ENCODE results near the gene ST3GAL3.
A peak's percentile ranks its signal among the peaks of the same experiment; 100 is the strongest.

ST3GAL3 gene

DNA sequence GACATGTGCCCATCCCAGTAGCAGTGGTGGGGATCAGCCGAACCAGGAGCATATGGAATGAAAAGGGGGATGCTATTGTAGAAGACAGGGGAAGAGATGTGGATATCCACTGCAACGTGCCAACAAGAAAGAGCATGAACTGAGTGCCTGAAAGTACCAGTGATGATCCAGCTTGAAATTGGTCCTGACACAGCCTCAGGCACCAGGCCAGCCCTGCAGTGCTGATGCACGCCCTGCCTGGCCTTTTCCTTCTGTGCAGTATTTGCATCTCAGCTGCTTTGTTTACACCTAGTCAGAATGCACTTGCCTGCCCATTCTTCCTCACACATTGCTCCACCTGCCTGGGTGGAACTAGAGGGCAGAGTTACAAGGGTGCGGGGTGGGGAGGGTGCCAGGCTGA lies 176.0 kb downstream of the ST3GAL3 start (continued):
- TF ChIP-seq, protein P1, sequence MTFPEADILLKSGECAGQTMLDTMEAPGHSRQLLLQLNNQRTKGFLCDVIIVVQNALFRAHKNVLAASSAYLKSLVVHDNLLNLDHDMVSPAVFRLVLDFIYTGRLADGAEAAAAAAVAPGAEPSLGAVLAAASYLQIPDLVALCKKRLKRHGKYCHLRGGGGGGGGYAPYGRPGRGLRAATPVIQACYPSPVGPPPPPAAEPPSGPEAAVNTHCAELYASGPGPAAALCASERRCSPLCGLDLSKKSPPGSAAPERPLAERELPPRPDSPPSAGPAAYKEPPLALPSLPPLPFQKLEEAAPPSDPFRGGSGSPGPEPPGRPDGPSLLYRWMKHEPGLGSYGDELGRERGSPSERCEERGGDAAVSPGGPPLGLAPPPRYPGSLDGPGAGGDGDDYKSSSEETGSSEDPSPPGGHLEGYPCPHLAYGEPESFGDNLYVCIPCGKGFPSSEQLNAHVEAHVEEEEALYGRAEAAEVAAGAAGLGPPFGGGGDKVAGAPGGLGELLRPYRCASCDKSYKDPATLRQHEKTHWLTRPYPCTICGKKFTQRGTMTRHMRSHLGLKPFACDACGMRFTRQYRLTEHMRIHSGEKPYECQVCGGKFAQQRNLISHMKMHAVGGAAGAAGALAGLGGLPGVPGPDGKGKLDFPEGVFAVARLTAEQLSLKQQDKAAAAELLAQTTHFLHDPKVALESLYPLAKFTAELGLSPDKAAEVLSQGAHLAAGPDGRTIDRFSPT (tag by site-specific recombination; IDR thresholded peaks at IDR 0.05) = no peak
- peak; percentile 33; the same call in 1 of the 2 replicates for TF ChIP-seq MZF1 (tag by site-specific recombination; IDR thresholded peaks at IDR 0.05; ENCODE audit: borderline replicate concordance)
- no peak; the same call in 1 of the 2 replicates for TF ChIP-seq FEZF1 (tag by site-specific recombination; IDR thresholded peaks at IDR 0.05)
- TF ChIP-seq ZSCAN23 (tag by site-specific recombination; IDR thresholded peaks at IDR 0.05) = no peak
- no peak for TF ChIP-seq ZNF677 (tag by site-specific recombination; IDR thresholded peaks at IDR 0.05)
- TF ChIP-seq MEIS1 (CRISPR knock-in tag; IDR thresholded peaks at IDR 0.05; ENCODE audit: borderline replicate concordance) = no peak
- TF ChIP-seq ZNF621 (tag by site-specific recombination; IDR thresholded peaks at IDR 0.05) = no peak

DNA sequence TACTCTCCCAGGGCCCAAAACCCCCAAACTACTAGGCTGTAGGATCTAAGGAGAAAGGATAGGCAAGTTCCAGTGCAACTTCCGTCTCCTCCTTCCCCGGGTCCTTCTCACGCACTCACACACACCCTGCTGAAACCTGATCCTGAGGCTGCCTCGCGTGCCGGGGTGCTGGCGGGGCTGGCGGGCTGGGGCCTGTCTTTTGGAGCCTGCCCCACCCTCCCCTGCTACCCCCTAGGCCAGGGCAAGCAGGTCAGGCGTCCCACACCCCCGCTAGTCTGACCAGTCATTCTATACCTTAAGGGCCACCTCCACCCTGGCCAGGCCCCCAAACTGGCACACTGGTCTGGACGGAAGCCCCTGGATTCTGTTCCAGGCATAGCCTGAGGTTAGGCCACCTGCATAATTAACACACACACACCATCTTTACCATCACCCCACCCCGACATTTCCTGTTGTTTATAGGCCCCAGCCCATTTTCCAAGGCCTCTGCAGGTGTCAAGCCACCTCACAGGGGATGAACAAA lies 178.0 kb downstream of the ST3GAL3 start:
- CTCF ChIA-PET = interaction anchor here (0.6 to 1.8 kb wide), 2 partner anchors 49 to 53 kb away, joined by 3 to 10 read pairs; no protein-coding TSS in a partner anchor
- no peaks in the 10 kb centered on the region for H3K36me3 ChIP-seq (ENCODE audit: control insufficient read depth in 2 of 2, insufficient read depth in 1 of 2, low read length in 2 of 2)
- no peaks in the 10 kb centered on the region for H3K4me1 ChIP-seq (ENCODE audit: control insufficient read depth, insufficient read depth, low read length)
- no peak overlapping the region for H3K4me3 ChIP-seq (ENCODE audit: low read depth, low read length)
- no peak overlapping the region for H3K27ac ChIP-seq (ENCODE audit: extremely low read depth, low read depth, low read length)
- no peaks in the 10 kb centered on the region for H3K9me3 ChIP-seq (ENCODE audit: control insufficient read depth, insufficient read depth, low read depth, low read length)
- POLR2A ChIA-PET = no interaction called here
- no peak for TF ChIP-seq ZNF366 (tag by site-specific recombination; conservative IDR thresholded peaks at IDR 0.05)
- no peak for TF ChIP-seq ZNF175 (tag by site-specific recombination; IDR thresholded peaks at IDR 0.05)
- TF ChIP-seq ZFHX2 (tag by site-specific recombination; conservative IDR thresholded peaks at IDR 0.05) = peak; percentile 15; the same call in 1 of the 2 replicates
- no peak for TF ChIP-seq ZNF324 (tag by site-specific recombination; IDR thresholded peaks at IDR 0.05)
- peak; percentile 89 for TF ChIP-seq GLIS1 (tag by site-specific recombination; IDR thresholded peaks at IDR 0.05)
- no peak for TF ChIP-seq ZFP41 (tag by site-specific recombination; IDR thresholded peaks at IDR 0.05; ENCODE audit: borderline replicate concordance)
- TF ChIP-seq ZNF510 (tag by site-specific recombination; IDR thresholded peaks at IDR 0.05; ENCODE audit: insufficient replicate concordance) = no peak
- TF ChIP-seq ZNF791 (tag by site-specific recombination; IDR thresholded peaks at IDR 0.05) = no peak
- TF ChIP-seq ZNF132 (tag by site-specific recombination; IDR thresholded peaks at IDR 0.05; ENCODE audit: borderline replicate concordance) = no peak
- TF ChIP-seq, protein P2, sequence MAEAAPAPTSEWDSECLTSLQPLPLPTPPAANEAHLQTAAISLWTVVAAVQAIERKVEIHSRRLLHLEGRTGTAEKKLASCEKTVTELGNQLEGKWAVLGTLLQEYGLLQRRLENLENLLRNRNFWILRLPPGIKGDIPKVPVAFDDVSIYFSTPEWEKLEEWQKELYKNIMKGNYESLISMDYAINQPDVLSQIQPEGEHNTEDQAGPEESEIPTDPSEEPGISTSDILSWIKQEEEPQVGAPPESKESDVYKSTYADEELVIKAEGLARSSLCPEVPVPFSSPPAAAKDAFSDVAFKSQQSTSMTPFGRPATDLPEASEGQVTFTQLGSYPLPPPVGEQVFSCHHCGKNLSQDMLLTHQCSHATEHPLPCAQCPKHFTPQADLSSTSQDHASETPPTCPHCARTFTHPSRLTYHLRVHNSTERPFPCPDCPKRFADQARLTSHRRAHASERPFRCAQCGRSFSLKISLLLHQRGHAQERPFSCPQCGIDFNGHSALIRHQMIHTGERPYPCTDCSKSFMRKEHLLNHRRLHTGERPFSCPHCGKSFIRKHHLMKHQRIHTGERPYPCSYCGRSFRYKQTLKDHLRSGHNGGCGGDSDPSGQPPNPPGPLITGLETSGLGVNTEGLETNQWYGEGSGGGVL (tag by site-specific recombination; IDR thresholded peaks at IDR 0.05) = peak; percentile 68
- no peak for TF ChIP-seq ZFP37 (tag by site-specific recombination; IDR thresholded peaks at IDR 0.05)
- TF ChIP-seq ZNF394 (tag by site-specific recombination; IDR thresholded peaks at IDR 0.05; ENCODE audit: borderline replicate concordance) = no peak
- TF ChIP-seq ZNF157 (tag by site-specific recombination; IDR thresholded peaks at IDR 0.05) = no peak
- TF ChIP-seq FEZF1 (tag by site-specific recombination; IDR thresholded peaks at IDR 0.05) = peak; percentile 37
- TF ChIP-seq ZNF785 (tag by site-specific recombination; IDR thresholded peaks at IDR 0.05) = no peak
- TF ChIP-seq ZNF19 (tag by site-specific recombination; IDR thresholded peaks at IDR 0.05; ENCODE audit: low read depth) = no peak
- TF ChIP-seq, protein P3, sequence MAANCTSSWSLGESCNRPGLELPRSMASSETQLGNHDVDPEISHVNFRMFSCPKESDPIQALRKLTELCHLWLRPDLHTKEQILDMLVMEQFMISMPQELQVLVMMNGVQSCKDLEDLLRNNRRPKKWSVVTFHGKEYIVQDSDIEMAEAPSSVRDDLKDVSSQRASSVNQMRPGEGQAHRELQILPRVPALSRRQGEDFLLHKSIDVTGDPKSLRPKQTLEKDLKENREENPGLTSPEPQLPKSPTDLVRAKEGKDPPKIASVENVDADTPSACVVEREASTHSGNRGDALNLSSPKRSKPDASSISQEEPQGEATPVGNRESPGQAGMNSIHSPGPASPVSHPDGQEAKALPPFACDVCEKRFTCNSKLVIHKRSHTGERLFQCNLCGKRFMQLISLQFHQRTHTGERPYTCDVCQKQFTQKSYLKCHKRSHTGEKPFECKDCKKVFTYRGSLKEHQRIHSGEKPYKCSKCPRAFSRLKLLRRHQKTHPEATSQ (tag by site-specific recombination; IDR thresholded peaks at IDR 0.05) = no peak
- peak; percentile 78 for TF ChIP-seq IKZF3 (tag by site-specific recombination; IDR thresholded peaks at IDR 0.05)
- TF ChIP-seq SP7 (tag by site-specific recombination; IDR thresholded peaks at IDR 0.05) = peak; percentile 91
- TF ChIP-seq, protein P4, sequence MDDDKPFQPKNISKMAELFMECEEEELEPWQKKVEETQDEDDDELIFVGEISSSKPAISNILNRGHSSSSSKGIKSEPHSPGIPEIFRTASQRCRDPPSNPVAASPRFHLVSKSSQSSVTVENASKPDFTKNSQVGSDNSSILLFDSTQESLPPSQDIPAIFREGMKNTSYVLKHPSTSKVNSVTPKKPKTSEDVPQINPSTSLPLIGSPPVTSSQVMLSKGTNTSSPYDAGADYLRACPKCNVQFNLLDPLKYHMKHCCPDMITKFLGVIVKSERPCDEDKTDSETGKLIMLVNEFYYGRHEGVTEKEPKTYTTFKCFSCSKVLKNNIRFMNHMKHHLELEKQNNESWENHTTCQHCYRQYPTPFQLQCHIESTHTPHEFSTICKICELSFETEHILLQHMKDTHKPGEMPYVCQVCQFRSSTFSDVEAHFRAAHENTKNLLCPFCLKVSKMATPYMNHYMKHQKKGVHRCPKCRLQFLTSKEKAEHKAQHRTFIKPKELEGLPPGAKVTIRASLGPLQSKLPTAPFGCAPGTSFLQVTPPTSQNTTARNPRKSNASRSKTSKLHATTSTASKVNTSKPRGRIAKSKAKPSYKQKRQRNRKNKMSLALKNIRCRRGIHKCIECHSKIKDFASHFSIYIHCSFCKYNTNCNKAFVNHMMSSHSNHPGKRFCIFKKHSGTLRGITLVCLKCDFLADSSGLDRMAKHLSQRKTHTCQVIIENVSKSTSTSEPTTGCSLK (tag by site-specific recombination; IDR thresholded peaks at IDR 0.05) = no peak
- no peak for TF ChIP-seq ZNF169 (tag by site-specific recombination; IDR thresholded peaks at IDR 0.05)
- TF ChIP-seq, protein P5, sequence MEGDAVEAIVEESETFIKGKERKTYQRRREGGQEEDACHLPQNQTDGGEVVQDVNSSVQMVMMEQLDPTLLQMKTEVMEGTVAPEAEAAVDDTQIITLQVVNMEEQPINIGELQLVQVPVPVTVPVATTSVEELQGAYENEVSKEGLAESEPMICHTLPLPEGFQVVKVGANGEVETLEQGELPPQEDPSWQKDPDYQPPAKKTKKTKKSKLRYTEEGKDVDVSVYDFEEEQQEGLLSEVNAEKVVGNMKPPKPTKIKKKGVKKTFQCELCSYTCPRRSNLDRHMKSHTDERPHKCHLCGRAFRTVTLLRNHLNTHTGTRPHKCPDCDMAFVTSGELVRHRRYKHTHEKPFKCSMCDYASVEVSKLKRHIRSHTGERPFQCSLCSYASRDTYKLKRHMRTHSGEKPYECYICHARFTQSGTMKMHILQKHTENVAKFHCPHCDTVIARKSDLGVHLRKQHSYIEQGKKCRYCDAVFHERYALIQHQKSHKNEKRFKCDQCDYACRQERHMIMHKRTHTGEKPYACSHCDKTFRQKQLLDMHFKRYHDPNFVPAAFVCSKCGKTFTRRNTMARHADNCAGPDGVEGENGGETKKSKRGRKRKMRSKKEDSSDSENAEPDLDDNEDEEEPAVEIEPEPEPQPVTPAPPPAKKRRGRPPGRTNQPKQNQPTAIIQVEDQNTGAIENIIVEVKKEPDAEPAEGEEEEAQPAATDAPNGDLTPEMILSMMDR (tag by site-specific recombination; IDR thresholded peaks at IDR 0.05) = no peak
- TF ChIP-seq ZNF707 (tag by site-specific recombination; IDR thresholded peaks at IDR 0.05) = no peak
